Thyroid gland (tissue), 4 donors: ENCODE measurements around the gene FAM78A. TPM values are rescaled to one million over a fixed set of nuclear protein-coding genes. Genes with fewer than 3 reads are reported as not detected.

Experiments
- DNase-seq, 2 donors: peaks; one replicate each; pipeline ENCODE4 v3.0.0-alpha.2; 2019
- H3K27ac ChIP-seq, 3 donors: fragments of 200-600 bp; sonication (generic); 1 replicate in 2 of 3; 2 replicates in 1 of 3; pipeline ENCODE4 v1.5.1; 2016 to 2019; ENCODE audit warnings: mild to moderate bottlenecking in 1 of 3, moderate library complexity in 1 of 3
- H3K27me3 ChIP-seq: fragments of 200-600 bp; sonication (generic); one replicate; pipeline ENCODE4 v1.5.1; 2019
- H3K36me3 ChIP-seq, 2 donors: fragments of 200-600 bp; sonication (generic); one replicate each; pipeline ENCODE4 v1.5.1; 2016 to 2019
- H3K4me1 ChIP-seq, 2 donors: fragments of 200-600 bp; sonication (generic); one replicate each; pipeline ENCODE4 v1.5.1; 2017 to 2019
- H3K4me3 ChIP-seq, 3 donors: fragments of 200-600 bp; sonication (generic); replicated peaks in 1 of 3; 1 replicate in 2 of 3; 2 replicates in 1 of 3; pipeline ENCODE4 v1.5.1; 2016; ENCODE audit warnings: mild to moderate bottlenecking in 1 of 3
- H3K9me3 ChIP-seq: fragments of 200-600 bp; sonication (generic); one replicate; pipeline ENCODE4 v1.5.1; 2017
- POLR2A ChIP-seq, 2 donors: fragments of 450-650 bp; IDR thresholded peaks; one replicate each; pipeline ENCODE4 v1.6.1; 2017; ENCODE audit warnings: antibody characterized with exemption in 2 of 2, mild to moderate bottlenecking in 2 of 2, moderate library complexity in 1 of 2
- WGBS, 2 donors: methylation state at CpG; one replicate each; pipeline ENCODE4 v1.1.5; 2017; 5-methylcytosine and 5-hydroxymethylcytosine counted together
- intact Hi-C: fragments of 100-400 bp; cut with DNase I; formaldehyde crosslinking; loops from one replicate; pipeline ENCODE4 v1.15.1; 2023
- total RNA-seq, 4 donors: library from RNA; depleted of rRNA; stranded (reverse); fragments of >200 nt; gene quantifications; one replicate each; pipeline ENCODE4 v1.2.3, GENCODE V29; 2016
- TF ChIP-seq, protein P1 (sequence below), 6 experiments: fragments of 200-600 bp in 3 of 6; fragments of 450-650 bp in 3 of 6; sonication (generic) in 3 of 6; IDR thresholded peaks; one replicate each; pipeline ENCODE4 v1.5.1; 2016 to 2019; ENCODE audit warnings: antibody characterized with exemption in 6 of 6, mild to moderate bottlenecking in 2 of 6, inconsistent platforms in 1 of 6, moderate library complexity in 1 of 6

Gene FAM78A
- total RNA-seq, 4 donors from 2014 or later: 1.1 to 3.4 (median 1.6) TPM

DNA sequence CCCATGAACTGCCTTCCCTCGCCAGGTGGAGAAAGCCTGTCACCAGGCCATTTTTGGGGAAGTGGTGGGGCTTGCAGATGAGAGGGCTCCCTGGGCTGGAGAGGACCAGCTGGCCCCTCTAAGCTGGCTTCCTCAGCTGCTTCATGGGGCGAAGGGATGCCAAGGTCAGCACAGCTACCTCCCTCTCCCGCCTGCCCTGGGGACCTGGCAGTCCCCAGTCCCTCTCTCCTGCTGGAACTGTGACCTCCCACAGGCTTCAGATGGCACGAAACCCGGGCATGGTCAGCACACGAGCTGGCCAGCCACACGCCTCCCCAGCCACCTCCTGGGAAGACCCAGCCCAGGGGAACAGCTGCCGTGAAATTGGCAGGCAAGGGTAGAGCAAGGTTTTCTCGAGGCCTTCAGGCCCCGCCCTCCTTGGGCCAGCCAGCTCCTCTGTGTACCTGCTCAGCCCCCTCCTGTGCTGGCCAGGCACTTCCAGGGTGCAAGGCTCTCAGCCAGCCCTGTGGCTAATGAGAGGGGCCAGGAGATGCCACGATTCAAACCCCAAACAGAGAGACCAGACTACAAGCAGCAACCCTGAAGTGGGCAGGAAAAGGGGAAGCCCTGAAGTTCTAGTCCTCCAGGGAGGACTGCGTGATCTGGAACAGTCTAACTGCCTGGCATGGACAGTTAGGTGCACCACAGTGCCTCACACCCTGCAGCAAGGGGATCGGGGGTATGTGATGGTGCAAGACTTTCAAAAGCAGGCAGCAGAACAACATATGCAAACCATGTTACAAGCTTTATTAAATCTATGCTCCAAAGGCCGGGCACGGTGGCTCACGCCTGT lies 26.1 kb upstream of the FAM78A start:
- Histone ChIP-seq H3K9me3 (no peaks in the 10 kb centered on the region), H3K27me3 (no peaks in the 10 kb centered on the region), H3K27ac (no peak overlapping the region), H3K4me1 (no peaks in the 10 kb centered on the region), H3K36me3 (no peaks in the 10 kb centered on the region), H3K4me3 (no peak overlapping the region)
- whole genome bisulfite sequencing, 2 donors: 74 to 75% methylated on average over 13 of the region's 16 CpGs
- TF ChIP-seq, protein P1, sequence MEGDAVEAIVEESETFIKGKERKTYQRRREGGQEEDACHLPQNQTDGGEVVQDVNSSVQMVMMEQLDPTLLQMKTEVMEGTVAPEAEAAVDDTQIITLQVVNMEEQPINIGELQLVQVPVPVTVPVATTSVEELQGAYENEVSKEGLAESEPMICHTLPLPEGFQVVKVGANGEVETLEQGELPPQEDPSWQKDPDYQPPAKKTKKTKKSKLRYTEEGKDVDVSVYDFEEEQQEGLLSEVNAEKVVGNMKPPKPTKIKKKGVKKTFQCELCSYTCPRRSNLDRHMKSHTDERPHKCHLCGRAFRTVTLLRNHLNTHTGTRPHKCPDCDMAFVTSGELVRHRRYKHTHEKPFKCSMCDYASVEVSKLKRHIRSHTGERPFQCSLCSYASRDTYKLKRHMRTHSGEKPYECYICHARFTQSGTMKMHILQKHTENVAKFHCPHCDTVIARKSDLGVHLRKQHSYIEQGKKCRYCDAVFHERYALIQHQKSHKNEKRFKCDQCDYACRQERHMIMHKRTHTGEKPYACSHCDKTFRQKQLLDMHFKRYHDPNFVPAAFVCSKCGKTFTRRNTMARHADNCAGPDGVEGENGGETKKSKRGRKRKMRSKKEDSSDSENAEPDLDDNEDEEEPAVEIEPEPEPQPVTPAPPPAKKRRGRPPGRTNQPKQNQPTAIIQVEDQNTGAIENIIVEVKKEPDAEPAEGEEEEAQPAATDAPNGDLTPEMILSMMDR (IDR thresholded peaks at IDR 0.05): no peak
- no peak for TF ChIP-seq POLR2A (IDR thresholded peaks at IDR 0.05)
- DNase-seq: no peak
- intact Hi-C loops: no loop called here

GRCh38 chr9:131300444-131300843 lies 24.1 kb upstream of the FAM78A start:
- no peak for DNase-seq
- Histone ChIP-seq H3K27me3 (no peaks in the 10 kb centered on the region), H3K4me1 (no peaks in the 10 kb centered on the region), H3K9me3 (no peaks in the 10 kb centered on the region), H3K27ac (no peak overlapping the region), H3K36me3 (no peaks in the 10 kb centered on the region), H3K4me3 (no peak overlapping the region)
- intact Hi-C loops: no loop called here
- no peak for TF ChIP-seq POLR2A (IDR thresholded peaks at IDR 0.05)
- TF ChIP-seq, protein P1 (IDR thresholded peaks at IDR 0.05): no peak

DNA sequence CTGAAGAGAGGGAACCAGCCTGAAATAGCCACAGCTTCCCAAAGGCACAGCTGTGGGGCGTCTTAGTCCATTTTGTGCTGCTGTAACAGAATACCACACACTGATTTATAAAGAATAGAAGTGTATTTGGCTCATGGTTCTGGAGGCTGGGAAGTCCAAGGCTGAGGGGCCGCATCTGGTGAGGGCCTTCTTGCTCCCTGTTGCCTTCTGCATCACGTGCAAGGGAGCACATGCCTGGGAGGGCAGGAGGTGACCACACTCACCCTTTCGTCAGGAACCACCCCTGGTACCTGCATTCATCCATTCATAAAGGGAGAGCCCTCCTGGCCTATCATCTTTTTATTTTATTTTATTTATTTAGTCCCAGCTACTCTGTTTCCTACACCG lies 23.6 kb upstream of the FAM78A start:
- intact Hi-C loops: no loop called here
- TF ChIP-seq, protein P1 (IDR thresholded peaks at IDR 0.05): no peak
- TF ChIP-seq POLR2A (IDR thresholded peaks at IDR 0.05): no peak
- Histone ChIP-seq H3K27me3 (no peaks in the 10 kb centered on the region), H3K36me3 (no peaks in the 10 kb centered on the region), H3K4me3 (no peak overlapping the region), H3K4me1 (no peaks in the 10 kb centered on the region), H3K9me3 (no peaks in the 10 kb centered on the region), H3K27ac (no peak overlapping the region)
- DNase-seq: no peak
- WGBS, 2 donors: 73 to 79% methylated on average over 5 of the region's 5 CpGs

DNA sequence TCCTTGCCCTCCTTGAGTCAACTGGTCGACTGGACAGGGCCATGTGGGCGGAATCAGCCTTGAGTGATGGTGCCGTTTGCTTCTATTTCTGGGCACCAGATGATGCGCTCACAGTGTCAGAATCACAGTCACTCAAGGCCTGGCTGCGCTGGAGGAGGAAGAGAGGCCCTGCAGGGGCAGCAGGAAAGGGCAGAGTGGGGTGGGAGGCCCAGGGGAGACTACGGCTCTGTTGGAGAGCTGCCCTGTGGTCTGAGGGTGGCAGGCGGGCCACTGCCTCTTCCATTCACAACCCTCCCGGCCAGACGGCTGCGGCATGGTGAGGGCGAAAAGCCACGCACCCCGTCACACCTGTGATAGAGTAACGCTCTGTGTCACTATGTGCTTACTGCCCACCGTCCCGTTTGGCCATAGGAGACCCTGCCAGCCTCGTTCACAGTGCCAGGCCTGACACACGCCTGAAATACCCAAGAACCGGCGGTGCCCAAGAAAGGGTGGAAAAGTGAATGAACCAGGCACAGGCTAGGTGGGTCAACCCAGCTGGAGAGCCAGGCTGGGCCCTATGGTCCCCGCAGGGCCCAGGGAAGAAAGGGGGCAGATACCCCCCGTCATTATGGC lies 23.1 kb upstream of the FAM78A start:
- WGBS, 2 donors: 62 to 81% methylated on average over 18 to 22 of the region's 22 CpGs
- intact Hi-C loops: no loop called here
- H3K27me3 ChIP-seq: no peaks in the 10 kb centered on the region
- DNase-seq: no peak
- no peaks in the 10 kb centered on the region for H3K4me1 ChIP-seq
- no peaks in the 10 kb centered on the region for H3K9me3 ChIP-seq
- H3K36me3 ChIP-seq: no peaks in the 10 kb centered on the region
- H3K4me3 ChIP-seq: no peak overlapping the region
- TF ChIP-seq POLR2A (IDR thresholded peaks at IDR 0.05): no peak
- TF ChIP-seq, protein P1 (IDR thresholded peaks at IDR 0.05): no peak
- H3K27ac ChIP-seq: no peak overlapping the region

- TF ChIP-seq POLR2A (IDR thresholded peaks at IDR 0.05): no peak
- TF ChIP-seq, protein P1 (IDR thresholded peaks at IDR 0.05): no peak
- Histone ChIP-seq H3K9me3 (no peaks in the 10 kb centered on the region), H3K27me3 (no peaks in the 10 kb centered on the region), H3K36me3 (no peaks in the 10 kb centered on the region), H3K27ac (no peak overlapping the region), H3K4me3 (no peak overlapping the region), H3K4me1 (no peaks in the 10 kb centered on the region)
- DNase-seq: no peak
- 88 to 92% methylated on average over 8 to 12 of the region's 12 CpGs for WGBS, 2 donors
- intact Hi-C loops: no loop called here
Observed at GRCh38 chr9:131298816-131299215, 22.5 kb upstream of the FAM78A start.
